SK-N-SH (cell line): ENCODE results near the gene SAMD14. TPM values are rescaled to one million over a fixed set of nuclear protein-coding genes. Genes with fewer than 3 reads are reported as not detected.

Experiments
- CTCF ChIA-PET: fragments of 300-600, 350-600 bp; formaldehyde crosslinking; extraction: SDS; loops from one replicate; lab custom pipeline; 2021; lab: Yijun Ruan, JAX
- POLR2A ChIA-PET: fragments of 350-600 bp; sonication (Branson Sonifier 250); formaldehyde crosslinking; extraction: SDS; loops from one replicate; lab custom pipeline; 2020; ENCODE audit warnings: antibody characterized with exemption, inconsistent platforms; lab: Yijun Ruan, JAX
- DNase-seq: peaks from one replicate; pipeline ENCODE4 v3.0.0; 2012
- H2AFZ ChIP-seq: fragments of 200-600 bp; sonication (generic); 2 replicates; pipeline ENCODE4 v1.8.1; 2016; ENCODE audit warnings: antibody characterized with exemption, mild to moderate bottlenecking, low read depth
- H3F3A ChIP-seq: fragments of 200-600 bp; sonication (generic); replicated peaks from 2 replicates; pipeline ENCODE3; 2016; ENCODE audit warnings: antibody characterized with exemption, mild to moderate bottlenecking; ENCODE audit not compliant: insufficient read depth
- H3K27ac ChIP-seq, 2 experiments: fragments of 200-500 bp in 1 of 2; fragments of 200-600 bp in 1 of 2; sonication (Bioruptor generic) in 1 of 2; sonication (generic), shearing (Covaris generic) in 1 of 2; 2 replicates each; pipeline versions ENCODE4 v1.5.1 to v1.6.1; 2014 to 2016; ENCODE audit warnings: low read depth in 2 of 2, inconsistent platforms in 1 of 2, low read length in 1 of 2, mild to moderate bottlenecking in 1 of 2, mixed read lengths in 1 of 2
- H3K27me3 ChIP-seq: fragments of 200-600 bp; sonication (generic), shearing (Covaris generic); 2 replicates; pipeline ENCODE4 v1.6.1; 2016; ENCODE audit warnings: mixed run types; ENCODE audit not compliant: insufficient read depth
- H3K36me3 ChIP-seq, 2 experiments: fragments of 200-500 bp in 1 of 2; fragments of 200-600 bp in 1 of 2; sonication (Bioruptor generic) in 1 of 2; sonication (generic) in 1 of 2; replicated peaks in 1 of 2; 2 replicates each; pipeline versions ENCODE3 to v1.5.1; 2014 to 2016; ENCODE audit warnings: low read length in 1 of 2, mild to moderate bottlenecking in 1 of 2; ENCODE audit not compliant: insufficient read depth in 2 of 2, control insufficient read depth in 1 of 2
- H3K4me1 ChIP-seq, 2 experiments: fragments of 200-500 bp in 1 of 2; fragments of 200-600 bp in 1 of 2; sonication (Bioruptor generic) in 1 of 2; sonication (generic), shearing (Covaris generic) in 1 of 2; 2 replicates each; pipeline versions ENCODE4 v1.5.1 to v1.6.1; 2014 to 2016; ENCODE audit warnings: low read depth in 1 of 2, low read length in 1 of 2, mixed run types in 1 of 2; ENCODE audit not compliant: insufficient read depth in 2 of 2, control insufficient read depth in 1 of 2
- H3K4me2 ChIP-seq: fragments of 200-600 bp; sonication (generic), shearing (Covaris generic); 2 replicates; pipeline ENCODE4 v1.6.1; 2017; ENCODE audit warnings: mixed run types
- H3K4me3 ChIP-seq, 2 experiments: fragments of 200-500 bp in 1 of 2; fragments of 200-600 bp in 1 of 2; sonication (Bioruptor generic) in 1 of 2; sonication (generic), shearing (Covaris generic) in 1 of 2; 2 replicates each; pipeline versions ENCODE4 v1.5.1 to v1.8.1; 2014 to 2016; ENCODE audit warnings: low read depth in 2 of 2, inconsistent platforms in 1 of 2, low read length in 1 of 2, mild to moderate bottlenecking in 1 of 2, mixed read lengths in 1 of 2, moderate library complexity in 1 of 2
- H3K79me2 ChIP-seq: fragments of 200-600 bp; sonication (generic); 2 replicates; pipeline ENCODE4 v1.8.1; 2017; ENCODE audit warnings: mild to moderate bottlenecking; ENCODE audit not compliant: insufficient read depth
- H3K9ac ChIP-seq: fragments of 200-600 bp; sonication (generic); 2 replicates; pipeline ENCODE4 v1.6.1; 2017; ENCODE audit warnings: mixed run types
- H3K9me2 ChIP-seq: fragments of 200-600 bp; sonication (generic); 2 replicates; pipeline ENCODE4 v1.6.1; 2017; ENCODE audit warnings: mixed run types
- H3K9me3 ChIP-seq: fragments of 200-600 bp; sonication (generic); 2 replicates; pipeline ENCODE4 v1.6.1; 2017; ENCODE audit warnings: mixed run types, mild to moderate bottlenecking, moderate library complexity
- H4K20me1 ChIP-seq: fragments of 200-600 bp; sonication (generic); 2 replicates; pipeline ENCODE4 v1.6.1; 2017; ENCODE audit warnings: mild to moderate bottlenecking, mixed run types; ENCODE audit not compliant: insufficient read depth
- EP300 ChIP-seq, 2 experiments: IDR thresholded peaks; 2 replicates each; pipeline versions ENCODE4 v1.4.0 to v1.6.1; 2012; ENCODE audit warnings: borderline replicate concordance in 1 of 2, low read depth in 1 of 2, low read length in 1 of 2
- EZH2phosphoT487 ChIP-seq: fragments of 200-600 bp; sonication (generic); IDR thresholded peaks from 2 replicates; pipeline ENCODE4 v1.6.1; 2017; ENCODE audit warnings: low read depth, mixed run types, mild to moderate bottlenecking, antibody characterized with exemption, moderate library complexity, borderline replicate concordance
- FOSL2 ChIP-seq: IDR thresholded peaks from 2 replicates; pipeline ENCODE4 v1.4.0; 2012; ENCODE audit warnings: low read depth, mild to moderate bottlenecking, moderate library complexity, borderline replicate concordance
- FOXM1 ChIP-seq: IDR thresholded peaks from 2 replicates; pipeline ENCODE4 v1.4.0; 2012; ENCODE audit warnings: low read depth, mild to moderate bottlenecking
- GABPA ChIP-seq: IDR thresholded peaks from 2 replicates; pipeline ENCODE4 v1.4.0; 2012; ENCODE audit warnings: low read depth, mild to moderate bottlenecking
- GATA2 ChIP-seq: sonication (generic); formaldehyde crosslinking; IDR thresholded peaks from 2 replicates; pipeline ENCODE4 v1.5.0; 2020; ENCODE audit warnings: mild to moderate bottlenecking, missing genetic modification reagents
- IRF3 ChIP-seq: fragments of 150-350 bp; IDR thresholded peaks from 2 replicates; pipeline ENCODE4 v1.6.1; 2016; ENCODE audit warnings: mild to moderate bottlenecking, low read depth, low read length
- MAX ChIP-seq: IDR thresholded peaks from 2 replicates; pipeline ENCODE4 v1.4.0; 2012; ENCODE audit warnings: low read depth
- MEF2A ChIP-seq: IDR thresholded peaks from 2 replicates; pipeline ENCODE4 v1.4.0; 2012; ENCODE audit warnings: low read depth, borderline replicate concordance
- NRF1 ChIP-seq: IDR thresholded peaks from 2 replicates; pipeline ENCODE4 v1.6.1; 2012; ENCODE audit warnings: low read depth, mild to moderate bottlenecking, low read length
- RAD21 ChIP-seq: IDR thresholded peaks from 2 replicates; pipeline ENCODE4 v1.6.1; 2012; ENCODE audit warnings: mild to moderate bottlenecking, low read length
- RFX5 ChIP-seq: IDR thresholded peaks from 2 replicates; pipeline ENCODE4 v1.6.1; 2012; ENCODE audit warnings: mild to moderate bottlenecking, improper control_type of control experiment, low read length
- RXRA ChIP-seq: IDR thresholded peaks from 2 replicates; pipeline ENCODE4 v1.4.0; 2012; ENCODE audit warnings: low read depth, mild to moderate bottlenecking, borderline replicate concordance
- TCF12 ChIP-seq: IDR thresholded peaks from 2 replicates; pipeline ENCODE4 v1.4.0; 2012
- USF1 ChIP-seq: IDR thresholded peaks from 2 replicates; pipeline ENCODE4 v1.4.0; 2012; ENCODE audit warnings: low read depth, borderline replicate concordance
- USF2 ChIP-seq: fragments of 150-350 bp; IDR thresholded peaks from 2 replicates; pipeline ENCODE4 v1.6.1; 2017; ENCODE audit warnings: antibody characterized with exemption, low read length, low read depth, borderline replicate concordance
- WGBS: methylation state at CpG from one replicate; pipeline ENCODE4 v1.1.6; 2017; ENCODE audit warnings: low lambda C conversion rate; 5-methylcytosine and 5-hydroxymethylcytosine counted together
- polyA plus RNA-seq, 3 experiments: library from polyadenylated mRNA; depleted of rRNA; stranded (reverse); fragments of >200 nt; gene quantifications; 2 replicates each; pipeline ENCODE4 v1.2.3, GENCODE V29; 2012

SAMD14 gene
- polyA plus RNA-seq, 1 of the 3 experiments (the other 2 are of a cell fraction), result 3.4 TPM

GRCh38 chr17:50080827-50081226 is 49.1 kb downstream of the SAMD14 start (continued):
- TF ChIP-seq IRF3, result no peak

GRCh38 chr17:50080096-50080480 is 49.9 kb downstream of the SAMD14 start:
- H3K27me3 ChIP-seq, result no peaks in the 10 kb centered on the region
- peak overlapping the region in 1 of 2 experiments; percentile 50; a peak in 1 of 4 replicates for H3K27ac ChIP-seq
- H3K9ac ChIP-seq, result no peak overlapping the region
- H3K9me3 ChIP-seq, result no peaks in the 10 kb centered on the region
- H2AFZ ChIP-seq, result no peak overlapping the region
- no peak for DNase-seq
- POLR2A ChIA-PET, result no interaction called here
- H3K4me1 ChIP-seq, result no peaks in the 10 kb centered on the region
- H3F3A ChIP-seq, result peaks cover 100% of the 10 kb centered on the region
- no peak for TF ChIP-seq RFX5
- TF ChIP-seq MAX, result no peak
- TF ChIP-seq MEF2A, result no peak
- TF ChIP-seq EP300 (IDR thresholded peaks at IDR 0.05; ENCODE audit: borderline replicate concordance in 1 of 2, low read depth in 1 of 2, low read length in 1 of 2), result no peak
- no peak for TF ChIP-seq USF1
- TF ChIP-seq NRF1, result no peak
- TF ChIP-seq FOSL2, result no peak
- no peak for TF ChIP-seq GATA2 (CRISPR knock-in tag)
- no peak for TF ChIP-seq GABPA
- TF ChIP-seq RXRA, result no peak
- TF ChIP-seq EZH2phosphoT487, result no peak
- no peak for TF ChIP-seq FOXM1
- TF ChIP-seq USF2, result no peak
- TF ChIP-seq RAD21, result no peak
- TF ChIP-seq TCF12, result no peak
- CTCF ChIA-PET, result interaction anchor here (0.7 to 3.3 kb wide), 9 partner anchors 10 to 82 kb away, joined by 3 to 26 read pairs (median 5); partner anchors contain the start of gene ITGA3
- WGBS, result 95% methylated on average over 11 of the region's 11 CpGs
- peaks cover 77% of the 10 kb centered on the region for H4K20me1 ChIP-seq
- H3K79me2 ChIP-seq, result peaks cover 58% of the 10 kb centered on the region
- H3K36me3 ChIP-seq, result peaks cover 78 to 97% of the 10 kb centered on the region in 2 experiments
- H3K4me2 ChIP-seq, result no peak overlapping the region
- no peak overlapping the region for H3K4me3 ChIP-seq
- no peaks in the 10 kb centered on the region for H3K9me2 ChIP-seq
